Chondrocyte (in vitro differentiated cells): Measurements from ENCODE around the gene HDAC4. TPM values are rescaled to one million over a fixed set of nuclear protein-coding genes. Genes with fewer than 3 reads are reported as not detected.

Experiments
- DNase-seq: peaks from one replicate; pipeline ENCODE4 v3.0.0; 2021; ENCODE audit warnings: mixed read lengths, low spot score
- H3K27ac Mint-ChIP-seq: one replicate; pipeline ENCODE4 v1.8.0; 2021; ENCODE audit warnings: mild to moderate bottlenecking, moderate library complexity, mixed read lengths; ENCODE audit not compliant: unreplicated experiment
- H3K27me3 Mint-ChIP-seq: 2 replicates; pipeline ENCODE4 v1.8.0; 2021; ENCODE audit warnings: low read depth, mixed read lengths
- H3K36me3 Mint-ChIP-seq: 2 replicates; pipeline ENCODE4 v1.8.0; 2021; ENCODE audit warnings: low read depth, mixed read lengths
- H3K4me1 Mint-ChIP-seq: 2 replicates; pipeline ENCODE4 v1.8.0; 2021; ENCODE audit warnings: low read depth, mild to moderate bottlenecking, mixed read lengths
- H3K4me3 Mint-ChIP-seq: one replicate; pipeline ENCODE4 v1.8.0; 2021; ENCODE audit warnings: mild to moderate bottlenecking, moderate library complexity, mixed read lengths; ENCODE audit not compliant: unreplicated experiment
- H3K9me3 Mint-ChIP-seq: 2 replicates; pipeline ENCODE4 v1.8.0; 2021; ENCODE audit warnings: low read depth, mixed read lengths
- CTCF ChIP-seq: fragments of 200-600 bp; sonication (generic); IDR thresholded peaks from 2 replicates; pipeline ENCODE4 v1.5.0; 2021; ENCODE audit warnings: antibody characterized with exemption, mild to moderate bottlenecking, moderate library complexity
- total RNA-seq: library from RNA; stranded (reverse); gene quantifications from 3 replicates; pipeline ENCODE4 v1.2.1, GENCODE V29; 2021

The HDAC4 gene
- total RNA-seq, 1 donor from 2014 or later, result 22.3 TPM

- H3K27ac Mint-ChIP-seq, result peak overlapping the region; percentile 27
- H3K36me3 Mint-ChIP-seq, result no peaks in the 10 kb centered on the region
- no peaks in the 10 kb centered on the region for H3K9me3 Mint-ChIP-seq
- no peak overlapping the region for H3K4me3 Mint-ChIP-seq
- no peak for TF ChIP-seq CTCF
- no peaks in the 10 kb centered on the region for H3K27me3 Mint-ChIP-seq
- DNase-seq, result no peak
- peaks cover 52% of the 10 kb centered on the region for H3K4me1 Mint-ChIP-seq
Observed at GRCh38 chr2:239265681-239266433, 135.0 kb downstream of the HDAC4 start.

- peaks cover 52% of the 10 kb centered on the region for H3K4me1 Mint-ChIP-seq
- no peak for DNase-seq
Observed at GRCh38 chr2:239264838-239265651, 135.8 kb downstream of the HDAC4 start.

GRCh38 chr2:239264492-239264837, 136.4 kb downstream of the HDAC4 start:
- TF ChIP-seq CTCF, result no peak
- Mint-ChIP-seq H3K36me3 (no peaks in the 10 kb centered on the region), H3K9me3 (no peaks in the 10 kb centered on the region), H3K4me3 (no peak overlapping the region), H3K27ac (no peak overlapping the region), H3K4me1 (peaks cover 52% of the 10 kb centered on the region), H3K27me3 (no peaks in the 10 kb centered on the region)
- DNase-seq, result no peak

More at GRCh38 chr2:239264838-239265651, 135.8 kb downstream of the HDAC4 start:
- no peaks in the 10 kb centered on the region for H3K36me3 Mint-ChIP-seq
- H3K27ac Mint-ChIP-seq, result peak overlapping the region; percentile 95
- H3K9me3 Mint-ChIP-seq, result no peaks in the 10 kb centered on the region
- no peaks in the 10 kb centered on the region for H3K27me3 Mint-ChIP-seq
- H3K4me3 Mint-ChIP-seq, result peak overlapping the region; percentile 45
- no peak for TF ChIP-seq CTCF

GRCh38 chr2:239263669-239264491, 136.9 kb downstream of the HDAC4 start:
- peaks cover 48% of the 10 kb centered on the region for H3K4me1 Mint-ChIP-seq
- H3K36me3 Mint-ChIP-seq, result no peaks in the 10 kb centered on the region
- no peaks in the 10 kb centered on the region for H3K27me3 Mint-ChIP-seq
- no peak for TF ChIP-seq CTCF
- H3K9me3 Mint-ChIP-seq, result no peaks in the 10 kb centered on the region
- H3K4me3 Mint-ChIP-seq, result no peak overlapping the region
- DNase-seq, result no peak
- H3K27ac Mint-ChIP-seq, result no peak overlapping the region

- Mint-ChIP-seq H3K4me1 (peaks cover 42% of the 10 kb centered on the region), H3K27ac (no peak overlapping the region), H3K27me3 (no peaks in the 10 kb centered on the region), H3K36me3 (no peaks in the 10 kb centered on the region), H3K9me3 (no peaks in the 10 kb centered on the region), H3K4me3 (no peak overlapping the region)
- no peak for TF ChIP-seq CTCF
- DNase-seq, result no peak
Observed at GRCh38 chr2:239263231-239263630, 137.6 kb downstream of the HDAC4 start.
